C4-2B (cell line): ENCODE results near the gene JAKMIP3.

Experiments used
- H3K27ac ChIP-seq: fragments of 450-650 bp; 2 replicates; pipeline ENCODE4 v1.5.1; 2017
- ZFX ChIP-seq: fragments of 450-650 bp; IDR thresholded peaks from 2 replicates; pipeline ENCODE4 v1.6.1; 2017
- TF ChIP-seq, protein P1 (sequence below): fragments of 450-650 bp; conservative IDR thresholded peaks from 2 replicates; pipeline ENCODE4 v1.5.1; 2017; ENCODE audit warnings: mild to moderate bottlenecking

The JAKMIP3 gene

DNA sequence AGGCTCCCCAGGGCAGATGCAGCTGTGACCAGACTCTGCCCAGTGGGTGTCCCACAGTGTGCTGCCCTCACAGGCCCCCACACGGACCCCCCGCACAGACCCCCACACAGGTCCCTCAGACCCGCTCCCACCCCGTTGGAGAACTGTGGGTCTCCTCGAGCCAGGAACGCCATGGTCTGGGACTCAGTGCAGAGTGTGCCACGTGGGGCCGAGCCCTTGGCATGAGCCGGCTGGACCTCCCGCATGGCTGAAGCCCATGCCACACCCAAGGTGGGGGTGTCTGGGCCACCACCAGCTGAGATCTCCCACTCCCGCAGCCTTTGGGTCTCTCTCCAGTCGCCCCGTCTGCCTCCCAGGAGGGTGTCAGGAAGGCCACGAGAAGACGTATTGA lies 34.3 kb downstream of the JAKMIP3 start:
- TF ChIP-seq, protein P1, sequence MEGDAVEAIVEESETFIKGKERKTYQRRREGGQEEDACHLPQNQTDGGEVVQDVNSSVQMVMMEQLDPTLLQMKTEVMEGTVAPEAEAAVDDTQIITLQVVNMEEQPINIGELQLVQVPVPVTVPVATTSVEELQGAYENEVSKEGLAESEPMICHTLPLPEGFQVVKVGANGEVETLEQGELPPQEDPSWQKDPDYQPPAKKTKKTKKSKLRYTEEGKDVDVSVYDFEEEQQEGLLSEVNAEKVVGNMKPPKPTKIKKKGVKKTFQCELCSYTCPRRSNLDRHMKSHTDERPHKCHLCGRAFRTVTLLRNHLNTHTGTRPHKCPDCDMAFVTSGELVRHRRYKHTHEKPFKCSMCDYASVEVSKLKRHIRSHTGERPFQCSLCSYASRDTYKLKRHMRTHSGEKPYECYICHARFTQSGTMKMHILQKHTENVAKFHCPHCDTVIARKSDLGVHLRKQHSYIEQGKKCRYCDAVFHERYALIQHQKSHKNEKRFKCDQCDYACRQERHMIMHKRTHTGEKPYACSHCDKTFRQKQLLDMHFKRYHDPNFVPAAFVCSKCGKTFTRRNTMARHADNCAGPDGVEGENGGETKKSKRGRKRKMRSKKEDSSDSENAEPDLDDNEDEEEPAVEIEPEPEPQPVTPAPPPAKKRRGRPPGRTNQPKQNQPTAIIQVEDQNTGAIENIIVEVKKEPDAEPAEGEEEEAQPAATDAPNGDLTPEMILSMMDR: no peak
- TF ChIP-seq ZFX: no peak
- no peak overlapping the region for H3K27ac ChIP-seq

DNA sequence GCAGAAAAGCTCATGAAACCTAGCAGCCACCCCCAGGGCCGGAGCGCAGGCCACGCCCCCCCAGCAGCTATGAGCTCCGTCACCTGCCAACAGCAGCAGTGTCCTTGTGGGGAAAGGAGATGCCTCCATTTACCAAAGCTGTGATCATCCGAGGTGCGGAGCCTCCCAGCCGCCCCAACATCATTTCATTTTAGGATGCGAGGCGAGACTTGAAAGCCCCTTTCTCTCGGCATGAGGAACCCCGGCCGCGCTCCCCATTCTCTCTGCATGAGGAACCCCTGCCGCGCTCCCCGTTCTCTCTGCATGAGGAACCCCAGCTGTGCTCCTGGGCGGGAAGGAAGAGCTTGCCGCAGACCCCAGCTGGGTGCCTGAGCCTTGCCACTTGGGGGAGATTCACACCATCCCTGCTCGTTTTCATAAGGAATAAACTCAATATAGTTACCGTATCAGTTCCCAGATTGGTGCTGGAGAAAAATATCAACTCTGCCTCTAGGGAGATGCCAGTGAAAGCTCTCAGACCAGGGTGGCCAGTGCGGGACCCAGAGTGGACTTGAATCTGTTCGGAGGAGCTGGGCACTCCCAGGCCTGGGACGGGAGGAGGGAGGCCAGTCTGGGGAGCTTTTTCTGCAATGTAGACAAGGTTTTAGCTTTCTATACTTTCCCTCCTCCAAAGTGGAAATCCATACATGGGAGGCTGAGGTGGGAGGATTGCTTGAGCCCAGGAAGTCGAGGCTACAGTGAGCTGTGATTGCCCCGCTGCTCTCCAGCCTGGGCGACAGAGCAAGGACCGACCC lies 35.0 kb downstream of the JAKMIP3 start:
- no peak overlapping the region for H3K27ac ChIP-seq
- TF ChIP-seq ZFX: no peak
- TF ChIP-seq, protein P1: no peak

GRCh38 chr10:132101529-132101928 lies 35.8 kb downstream of the JAKMIP3 start:
- no peak overlapping the region for H3K27ac ChIP-seq
- TF ChIP-seq, protein P1: no peak
- TF ChIP-seq ZFX: no peak

- TF ChIP-seq, protein P1: no peak
- TF ChIP-seq ZFX: no peak
- H3K27ac ChIP-seq: no peak overlapping the region
Observed at GRCh38 chr10:132102071-132102716, 36.4 kb downstream of the JAKMIP3 start.

DNA sequence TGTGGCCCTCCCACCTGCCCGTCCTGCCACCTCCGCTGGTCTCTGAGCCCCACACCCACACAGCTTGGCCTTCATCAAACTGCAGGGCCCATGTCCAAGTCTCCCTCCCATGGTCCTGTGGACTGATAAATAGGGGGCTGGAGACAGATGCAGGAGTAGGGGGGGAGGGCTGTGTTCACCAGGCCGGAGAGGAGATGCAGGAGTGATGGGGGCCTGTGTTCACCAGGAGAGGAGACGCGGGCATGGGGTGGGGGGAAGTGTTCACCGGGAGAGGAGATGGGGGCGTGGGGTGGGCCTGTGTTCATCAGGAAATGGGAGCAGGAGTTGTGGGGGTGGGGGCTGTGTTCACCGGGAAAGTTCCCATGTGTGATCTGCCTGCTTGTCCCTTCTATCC lies 37.0 kb downstream of the JAKMIP3 start:
- no peak for TF ChIP-seq ZFX
- TF ChIP-seq, protein P1: no peak
- no peak overlapping the region for H3K27ac ChIP-seq

GRCh38 chr10:132103116-132103910 lies 37.6 kb downstream of the JAKMIP3 start:
- TF ChIP-seq, protein P1: no peak
- TF ChIP-seq ZFX: no peak
- no peak overlapping the region for H3K27ac ChIP-seq

GRCh38 chr10:132104062-132104461 lies 38.3 kb downstream of the JAKMIP3 start:
- H3K27ac ChIP-seq: no peak overlapping the region
- TF ChIP-seq ZFX: no peak
- TF ChIP-seq, protein P1: no peak
